WTC11 (cell line): Measurements from ENCODE around the gene OAF. TPM values are rescaled to one million over a fixed set of nuclear protein-coding genes. Genes with fewer than 3 reads are reported as not detected.
A peak's percentile ranks its signal among the peaks of the same experiment; 100 is the strongest.

ENCODE experiments used
- ATAC-seq: fragments of 200-7000 bp; cut with Tn5 transposase; 2 replicates; pipeline ENCODE4 v1.10.0; 2021; ENCODE audit warnings: mild to moderate bottlenecking, moderate library complexity
- CTCF ChIA-PET: fragments of 300-600 bp; sonication (Branson Sonifier 250); formaldehyde crosslinking; loops from one replicate; lab custom pipeline; 2021; ENCODE audit warnings: antibody characterized with exemption; lab: Charles Lee
- POLR2A ChIA-PET: fragments of 350-600 bp; sonication (Branson Sonifier 250); formaldehyde crosslinking; loops from one replicate; lab custom pipeline; 2021; ENCODE audit warnings: antibody characterized with exemption; lab: Charles Lee
- DNase-seq: peaks from one replicate; pipeline ENCODE4 v3.0.0; 2021; ENCODE audit warnings: low spot score
- H3K27ac Mint-ChIP-seq: 2 replicates; pipeline ENCODE4 v1.8.0; 2021; ENCODE audit warnings: mixed read lengths
- H3K27me3 Mint-ChIP-seq: 2 replicates; pipeline ENCODE4 v1.8.0; 2021; ENCODE audit warnings: low read depth, mild to moderate bottlenecking, moderate library complexity, mixed read lengths
- H3K36me3 Mint-ChIP-seq: 2 replicates; pipeline ENCODE4 v1.8.0; 2021; ENCODE audit warnings: mixed read lengths
- H3K4me1 Mint-ChIP-seq: 2 replicates; pipeline ENCODE4 v1.8.0; 2022; ENCODE audit warnings: mixed read lengths
- H3K4me3 Mint-ChIP-seq: 2 replicates; pipeline ENCODE4 v1.8.0; 2021; ENCODE audit warnings: mild to moderate bottlenecking, moderate library complexity, mixed read lengths
- H3K9me3 Mint-ChIP-seq: 2 replicates; pipeline ENCODE4 v1.8.0; 2021; ENCODE audit warnings: mixed read lengths
- ATF1 ChIP-seq: sonication (generic); formaldehyde crosslinking; IDR thresholded peaks from 2 replicates; pipeline ENCODE4 v1.8.1; 2023; ENCODE audit warnings: mild to moderate bottlenecking, moderate library complexity, missing genetic modification reagents
- CDX4 ChIP-seq: fragments of 250-450 bp; sonication (Bioruptor Pico); IDR thresholded peaks from 2 replicates; pipeline ENCODE4 v1.9.0; 2021; ENCODE audit warnings: moderate library complexity, mild to moderate bottlenecking, inconsistent platforms, borderline replicate concordance
- FOXP1 ChIP-seq: sonication (generic); formaldehyde crosslinking; IDR thresholded peaks from 2 replicates; pipeline ENCODE4 v1.8.0; 2022; ENCODE audit warnings: missing genetic modification reagents, mild to moderate bottlenecking, moderate library complexity, borderline replicate concordance
- JUN ChIP-seq: sonication (generic); formaldehyde crosslinking; IDR thresholded peaks from 2 replicates; pipeline ENCODE4 v1.8.0; 2023; ENCODE audit warnings: mild to moderate bottlenecking, missing genetic modification reagents
- MYBL2 ChIP-seq: sonication (generic); formaldehyde crosslinking; IDR thresholded peaks from 2 replicates; pipeline ENCODE4 v1.8.1; 2023; ENCODE audit warnings: mild to moderate bottlenecking, moderate library complexity, missing genetic modification reagents
- PRDM15 ChIP-seq: sonication (generic); formaldehyde crosslinking; IDR thresholded peaks from 2 replicates; pipeline ENCODE4 v1.8.0; 2022; ENCODE audit warnings: missing genetic modification reagents
- SOX15 ChIP-seq: fragments of 250-450 bp; sonication (Bioruptor Pico); IDR thresholded peaks from 2 replicates; pipeline ENCODE4 v1.9.0; 2021; ENCODE audit warnings: mild to moderate bottlenecking
- SP1 ChIP-seq: sonication (generic); formaldehyde crosslinking; conservative IDR thresholded peaks from 2 replicates; pipeline ENCODE4 v1.8.1; 2022; ENCODE audit warnings: missing genetic modification reagents
- TCF7 ChIP-seq: sonication (generic); formaldehyde crosslinking; IDR thresholded peaks from 2 replicates; pipeline ENCODE4 v1.8.0; 2022; ENCODE audit warnings: mild to moderate bottlenecking, low read depth, missing genetic modification reagents, moderate library complexity
- TP53 ChIP-seq: sonication (generic); formaldehyde crosslinking; IDR thresholded peaks from 2 replicates; pipeline ENCODE4 v1.8.1; 2023; ENCODE audit warnings: mild to moderate bottlenecking, missing genetic modification reagents
- USF1 ChIP-seq: sonication (generic); formaldehyde crosslinking; IDR thresholded peaks from 2 replicates; pipeline ENCODE4 v1.8.0; 2022; ENCODE audit warnings: mild to moderate bottlenecking, missing genetic modification reagents
- ZBTB21 ChIP-seq: sonication (generic); formaldehyde crosslinking; IDR thresholded peaks from 2 replicates; pipeline ENCODE4 v1.8.1; 2023; ENCODE audit warnings: mild to moderate bottlenecking, missing genetic modification reagents, borderline replicate concordance
- ZNF281 ChIP-seq: sonication (generic); formaldehyde crosslinking; IDR thresholded peaks from 2 replicates; pipeline ENCODE4 v1.8.0; 2023; ENCODE audit warnings: mild to moderate bottlenecking, missing genetic modification reagents
- ZNF671 ChIP-seq: fragments of 250-450 bp; sonication (Bioruptor Pico); IDR thresholded peaks from 2 replicates; pipeline ENCODE4 v1.8.0; 2021; ENCODE audit warnings: mild to moderate bottlenecking
- total RNA-seq: library from RNA; stranded (reverse); gene quantifications from 3 replicates; pipeline ENCODE4 v1.2.3, GENCODE V29; 2021
- TF ChIP-seq, protein P1 (sequence below): sonication (generic); formaldehyde crosslinking; IDR thresholded peaks from 2 replicates; pipeline ENCODE4 v1.8.0; 2023; ENCODE audit warnings: missing genetic modification reagents
- TF ChIP-seq, protein P2 (sequence below): sonication (generic); formaldehyde crosslinking; IDR thresholded peaks from 2 replicates; pipeline ENCODE4 v1.8.1; 2022; ENCODE audit warnings: low read depth, missing genetic modification reagents, borderline replicate concordance

OAF gene
- total RNA-seq, 1 experiment from 2014 or later, result 5.6 TPM

DNA sequence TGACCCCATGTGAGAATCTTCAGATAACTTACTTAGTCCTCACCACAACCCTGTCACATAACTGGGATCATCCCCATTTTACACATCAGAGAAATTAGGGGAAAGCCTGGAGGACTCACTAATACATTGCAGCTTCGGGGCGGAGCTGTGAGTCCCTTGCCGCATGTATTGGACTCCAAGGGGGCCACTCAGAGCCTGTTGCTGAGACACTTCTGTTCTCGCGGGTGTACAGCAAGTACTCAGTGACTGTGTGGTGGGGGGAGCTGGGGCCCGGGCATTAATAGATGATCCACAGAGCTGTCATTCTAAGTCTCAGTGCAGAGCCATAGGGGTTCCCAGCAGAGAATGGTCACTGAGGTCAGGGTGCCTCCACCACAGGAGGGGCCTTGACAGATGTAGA is 13.5 kb downstream of the OAF start:
- peaks cover 21% of the 10 kb centered on the region for H3K4me1 Mint-ChIP-seq
- no peak for ATAC-seq
- TF ChIP-seq MYBL2 (CRISPR knock-in tag), result no peak
- TF ChIP-seq CDX4 (CRISPR knock-in tag), result no peak
- TF ChIP-seq SP1, result no peak
- no peak for TF ChIP-seq ZNF671 (CRISPR knock-in tag)
- no peak for TF ChIP-seq TP53 (CRISPR knock-in tag)
- no peak for TF ChIP-seq USF1 (CRISPR knock-in tag)
- TF ChIP-seq, all 79 proteins: peak for 0
- CTCF ChIA-PET, result interaction anchor here (0.8 to 3.4 kb wide), 9 partner anchors 11 to 111 kb away, joined by 3 to 21 read pairs (median 9); no protein-coding TSS in a partner anchor
- no peaks in the 10 kb centered on the region for H3K9me3 Mint-ChIP-seq
- POLR2A ChIA-PET, result no interaction called here
- DNase-seq, result no peak
- H3K27me3 Mint-ChIP-seq, result peaks cover 20% of the 10 kb centered on the region
- H3K4me3 Mint-ChIP-seq, result no peak overlapping the region
- no peaks in the 10 kb centered on the region for H3K36me3 Mint-ChIP-seq
- H3K27ac Mint-ChIP-seq, result no peak overlapping the region

DNA sequence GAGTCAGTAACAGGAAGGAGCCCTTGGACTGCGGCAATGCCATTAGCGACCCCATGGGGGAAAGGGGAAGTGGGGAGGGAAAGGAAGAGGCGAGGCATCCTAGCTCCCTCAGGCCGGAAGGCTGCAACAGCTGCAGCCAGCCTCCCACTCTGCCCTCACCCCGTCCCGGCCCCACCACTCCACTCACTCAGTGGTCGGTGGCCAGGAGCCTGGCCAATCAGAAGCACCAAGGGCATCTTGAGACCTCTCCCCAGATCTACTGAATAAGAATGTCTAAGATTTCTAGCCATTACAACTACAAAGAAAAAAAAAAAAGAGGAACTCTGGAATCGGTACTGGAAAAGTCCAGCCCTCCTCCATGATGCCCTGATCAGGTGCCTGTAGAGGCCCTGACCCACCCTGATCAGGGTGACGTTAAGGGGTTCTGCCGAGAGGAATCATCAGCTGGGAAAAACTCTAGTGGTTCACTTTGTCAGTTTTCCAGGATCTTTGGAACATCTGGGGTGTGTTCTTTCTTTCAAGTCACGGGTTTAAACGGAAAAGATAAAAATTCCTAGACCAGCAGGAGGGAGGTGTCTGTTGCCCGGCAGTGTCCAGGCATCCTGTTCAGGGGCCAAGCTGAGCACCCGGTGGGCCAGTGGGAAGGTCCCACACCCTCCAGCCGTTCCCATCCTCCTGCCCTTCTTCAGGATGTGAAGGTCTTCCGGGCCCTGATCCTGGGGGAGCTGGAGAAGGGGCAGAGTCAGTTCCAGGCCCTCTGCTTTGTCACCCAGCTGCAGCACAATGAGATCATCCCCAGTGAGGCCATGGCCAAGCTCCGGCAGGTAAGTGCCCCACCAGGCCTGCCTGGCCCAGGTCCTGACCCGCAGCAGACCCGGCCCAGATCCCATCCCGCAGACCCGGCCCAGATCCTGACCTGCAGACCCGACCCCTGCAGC is 14.4 kb downstream of the OAF start:
- Mint-ChIP-seq H3K36me3 (no peaks in the 10 kb centered on the region), H3K4me3 (no peak overlapping the region), H3K9me3 (no peaks in the 10 kb centered on the region), H3K27ac (no peak overlapping the region), H3K4me1 (peaks cover 20% of the 10 kb centered on the region), H3K27me3 (peaks cover 14% of the 10 kb centered on the region)
- ChIA-PET CTCF (interaction anchor here (0.7 to 3.4 kb wide), 16 partner anchors 10 to 113 kb away, joined by 3 to 21 read pairs (median 5); partner anchors contain the start of gene POU2F3), POLR2A (no interaction called here)
- no peak for TF ChIP-seq ZNF281
- no peak for TF ChIP-seq PRDM15 (CRISPR knock-in tag)
- TF ChIP-seq, protein P1, sequence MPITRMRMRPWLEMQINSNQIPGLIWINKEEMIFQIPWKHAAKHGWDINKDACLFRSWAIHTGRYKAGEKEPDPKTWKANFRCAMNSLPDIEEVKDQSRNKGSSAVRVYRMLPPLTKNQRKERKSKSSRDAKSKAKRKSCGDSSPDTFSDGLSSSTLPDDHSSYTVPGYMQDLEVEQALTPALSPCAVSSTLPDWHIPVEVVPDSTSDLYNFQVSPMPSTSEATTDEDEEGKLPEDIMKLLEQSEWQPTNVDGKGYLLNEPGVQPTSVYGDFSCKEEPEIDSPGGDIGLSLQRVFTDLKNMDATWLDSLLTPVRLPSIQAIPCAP (CRISPR knock-in tag), result no peak
- TF ChIP-seq SOX15 (CRISPR knock-in tag), result no peak
- TF ChIP-seq, protein P2, sequence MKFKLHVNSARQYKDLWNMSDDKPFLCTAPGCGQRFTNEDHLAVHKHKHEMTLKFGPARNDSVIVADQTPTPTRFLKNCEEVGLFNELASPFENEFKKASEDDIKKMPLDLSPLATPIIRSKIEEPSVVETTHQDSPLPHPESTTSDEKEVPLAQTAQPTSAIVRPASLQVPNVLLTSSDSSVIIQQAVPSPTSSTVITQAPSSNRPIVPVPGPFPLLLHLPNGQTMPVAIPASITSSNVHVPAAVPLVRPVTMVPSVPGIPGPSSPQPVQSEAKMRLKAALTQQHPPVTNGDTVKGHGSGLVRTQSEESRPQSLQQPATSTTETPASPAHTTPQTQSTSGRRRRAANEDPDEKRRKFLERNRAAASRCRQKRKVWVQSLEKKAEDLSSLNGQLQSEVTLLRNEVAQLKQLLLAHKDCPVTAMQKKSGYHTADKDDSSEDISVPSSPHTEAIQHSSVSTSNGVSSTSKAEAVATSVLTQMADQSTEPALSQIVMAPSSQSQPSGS (CRISPR knock-in tag), result no peak
- no peak for TF ChIP-seq ATF1 (CRISPR knock-in tag)
- no peak for TF ChIP-seq FOXP1 (CRISPR knock-in tag)
- no peak for TF ChIP-seq JUN (CRISPR knock-in tag)
- TF ChIP-seq TCF7 (CRISPR knock-in tag), result no peak
- TF ChIP-seq ZBTB21 (CRISPR knock-in tag), result no peak
- DNase-seq (no peak), ATAC-seq (peak; percentile 60)
